ENCODE data around the gene SPECC1L. TPM values are rescaled to one million over a fixed set of nuclear protein-coding genes. Genes with fewer than 3 reads are reported as not detected.
A peak's percentile ranks its signal among the peaks of the same experiment; 100 is the strongest.

Gene SPECC1L
- total RNA-seq, 1 experiment from 2014 or later, result 52.2 TPM

DNA sequence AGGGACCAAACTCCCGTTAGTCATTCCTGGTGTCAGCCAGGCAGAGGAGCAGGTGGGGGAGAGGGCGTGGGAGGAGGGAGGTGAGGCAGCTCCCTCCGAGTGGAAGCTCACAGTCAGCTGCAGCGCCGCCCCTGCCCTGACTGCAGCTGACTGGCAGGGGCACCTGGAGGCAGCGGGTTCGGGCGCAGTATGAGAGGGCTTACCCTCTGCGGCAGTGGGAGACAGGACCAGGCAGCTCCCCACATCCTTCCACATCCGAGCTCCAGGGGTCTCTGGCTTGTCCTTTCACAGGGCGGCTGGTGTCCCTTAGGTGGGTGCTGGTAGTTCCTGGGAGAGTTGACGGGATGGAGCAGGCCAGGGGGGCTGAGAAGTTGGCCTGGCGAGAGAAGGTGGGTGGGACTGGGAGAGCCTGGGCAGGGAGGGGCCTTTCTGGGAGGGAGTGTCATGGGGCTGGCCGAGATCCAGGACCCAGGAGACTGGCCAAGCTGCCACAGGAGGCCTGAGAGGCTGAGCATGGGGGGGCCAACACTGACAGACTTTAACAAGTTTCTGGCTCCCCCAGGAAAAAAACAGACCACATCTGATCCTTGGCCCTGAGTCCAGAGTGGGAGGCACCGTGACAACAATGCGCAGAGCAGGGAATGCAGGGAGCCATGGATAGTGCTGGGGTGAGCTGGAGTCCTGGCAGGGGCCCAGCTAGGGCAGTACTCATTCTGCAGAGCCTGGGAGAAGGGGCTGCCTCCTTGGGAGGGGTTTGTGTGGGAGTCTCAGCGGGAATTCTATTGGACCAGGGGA, 161.6 kb downstream of the SPECC1L start:
- no peaks in the 10 kb centered on the region for H3K9me3 Mint-ChIP-seq (ENCODE audit: low read depth, unreplicated experiment)

GRCh38 chr22:24433001-24433827, 162.6 kb downstream of the SPECC1L start:
- peaks cover 10% of the 10 kb centered on the region for H3K27me3 Mint-ChIP-seq (ENCODE audit: unreplicated experiment)
- no peak for DNase-seq
- CTCF ChIA-PET, result interaction anchor here (0.9 kb wide), 1 partner anchor 30 kb away, joined by 5 read pairs; no protein-coding TSS in a partner anchor
- peaks cover 9% of the 10 kb centered on the region for H3K36me3 Mint-ChIP-seq (ENCODE audit: insufficient read depth, unreplicated experiment)
- H3K4me1 Mint-ChIP-seq (ENCODE audit: low read depth, unreplicated experiment), result peaks cover 15% of the 10 kb centered on the region
- BruUV-seq (replicated peaks), result no TSS peak
- no peak overlapping the region for H3K4me3 Mint-ChIP-seq (ENCODE audit: low read depth, unreplicated experiment)
- no peaks in the 10 kb centered on the region for H3K9me3 Mint-ChIP-seq (ENCODE audit: low read depth, unreplicated experiment)
- H3K27ac Mint-ChIP-seq (ENCODE audit: unreplicated experiment), result no peak overlapping the region
- TF ChIP-seq, protein P1, sequence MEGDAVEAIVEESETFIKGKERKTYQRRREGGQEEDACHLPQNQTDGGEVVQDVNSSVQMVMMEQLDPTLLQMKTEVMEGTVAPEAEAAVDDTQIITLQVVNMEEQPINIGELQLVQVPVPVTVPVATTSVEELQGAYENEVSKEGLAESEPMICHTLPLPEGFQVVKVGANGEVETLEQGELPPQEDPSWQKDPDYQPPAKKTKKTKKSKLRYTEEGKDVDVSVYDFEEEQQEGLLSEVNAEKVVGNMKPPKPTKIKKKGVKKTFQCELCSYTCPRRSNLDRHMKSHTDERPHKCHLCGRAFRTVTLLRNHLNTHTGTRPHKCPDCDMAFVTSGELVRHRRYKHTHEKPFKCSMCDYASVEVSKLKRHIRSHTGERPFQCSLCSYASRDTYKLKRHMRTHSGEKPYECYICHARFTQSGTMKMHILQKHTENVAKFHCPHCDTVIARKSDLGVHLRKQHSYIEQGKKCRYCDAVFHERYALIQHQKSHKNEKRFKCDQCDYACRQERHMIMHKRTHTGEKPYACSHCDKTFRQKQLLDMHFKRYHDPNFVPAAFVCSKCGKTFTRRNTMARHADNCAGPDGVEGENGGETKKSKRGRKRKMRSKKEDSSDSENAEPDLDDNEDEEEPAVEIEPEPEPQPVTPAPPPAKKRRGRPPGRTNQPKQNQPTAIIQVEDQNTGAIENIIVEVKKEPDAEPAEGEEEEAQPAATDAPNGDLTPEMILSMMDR (IDR thresholded peaks at IDR 0.05; ENCODE audit: unreplicated experiment), result no peak
- intact Hi-C loops (cut with micrococcal nuclease; ENCODE audit: unreplicated experiment), result no loop called here

More for the DNA sequence above, 161.6 kb downstream of the SPECC1L start:
- peaks cover 9% of the 10 kb centered on the region for H3K36me3 Mint-ChIP-seq (ENCODE audit: insufficient read depth, unreplicated experiment)
- H3K27ac Mint-ChIP-seq (ENCODE audit: unreplicated experiment), result no peak overlapping the region
- peak; percentile 62 for DNase-seq
- TF ChIP-seq, protein P1 (IDR thresholded peaks at IDR 0.05; ENCODE audit: unreplicated experiment), result no peak
- no TSS peak for BruUV-seq (replicated peaks)
- H3K27me3 Mint-ChIP-seq (ENCODE audit: unreplicated experiment), result peaks cover 18% of the 10 kb centered on the region
- peak overlapping the region; percentile 41 for H3K4me3 Mint-ChIP-seq (ENCODE audit: low read depth, unreplicated experiment)
- CTCF ChIA-PET, result no interaction called here
- intact Hi-C loops (cut with micrococcal nuclease; ENCODE audit: unreplicated experiment), result no loop called here
- peaks cover 15% of the 10 kb centered on the region for H3K4me1 Mint-ChIP-seq (ENCODE audit: low read depth, unreplicated experiment)

DNA sequence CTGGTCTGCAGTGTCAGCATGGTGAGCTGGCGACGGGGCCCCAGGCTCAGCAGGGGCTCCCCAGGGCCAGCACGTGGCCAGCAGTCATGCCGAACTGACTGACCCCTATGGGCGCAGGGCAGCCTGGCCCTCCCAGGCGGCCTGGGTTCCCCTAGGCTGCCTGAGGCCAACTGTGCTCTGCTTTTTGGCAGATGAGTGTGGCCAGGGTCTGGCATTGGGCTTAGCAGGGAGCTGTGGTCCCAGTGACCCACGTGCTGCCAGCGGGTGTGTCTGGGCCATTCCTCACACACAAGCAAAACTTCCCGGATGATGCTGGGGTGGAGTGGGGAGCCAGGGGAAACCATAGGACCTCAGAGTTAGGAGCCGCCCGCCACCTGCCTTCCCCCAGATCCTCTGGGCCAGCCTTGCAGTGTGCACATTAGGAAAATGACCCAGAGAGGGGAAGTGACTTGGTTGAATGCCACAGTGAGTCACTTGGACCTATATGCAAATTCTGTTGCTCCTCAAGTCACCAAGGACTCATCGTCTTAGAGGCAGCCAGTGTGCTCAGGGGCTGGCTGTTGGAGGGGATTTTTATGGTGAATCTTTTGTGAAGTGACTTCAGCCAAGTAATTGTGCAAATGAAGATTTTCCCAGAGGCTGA, 163.3 kb downstream of the SPECC1L start:
- intact Hi-C loops (cut with micrococcal nuclease; ENCODE audit: unreplicated experiment), result no loop called here
- H3K9me3 Mint-ChIP-seq (ENCODE audit: low read depth, unreplicated experiment), result no peaks in the 10 kb centered on the region
- no peak for DNase-seq
- TF ChIP-seq, protein P1 (IDR thresholded peaks at IDR 0.05; ENCODE audit: unreplicated experiment), result no peak
- peaks cover 9% of the 10 kb centered on the region for H3K36me3 Mint-ChIP-seq (ENCODE audit: insufficient read depth, unreplicated experiment)
- no TSS peak for BruUV-seq (replicated peaks)
- H3K27ac Mint-ChIP-seq (ENCODE audit: unreplicated experiment), result no peak overlapping the region
- peaks cover 15% of the 10 kb centered on the region for H3K4me1 Mint-ChIP-seq (ENCODE audit: low read depth, unreplicated experiment)
- H3K4me3 Mint-ChIP-seq (ENCODE audit: low read depth, unreplicated experiment), result no peak overlapping the region
- CTCF ChIA-PET, result interaction anchor here (0.9 to 1.8 kb wide), 2 partner anchors 10 to 30 kb away, joined by 5 to 6 read pairs; no protein-coding TSS in a partner anchor
- peaks cover 2% of the 10 kb centered on the region for H3K27me3 Mint-ChIP-seq (ENCODE audit: unreplicated experiment)

Measured in Calu3 (cell line).